ENCODE data around the gene ENPEP. TPM values are rescaled to one million over a fixed set of nuclear protein-coding genes. Genes with fewer than 3 reads are reported as not detected.
"Not testable (repeated sequence)": the region's sequence is repeated elsewhere in the genome, so short reads cannot be mapped to it uniquely, and the experiment has no call there.

The ENPEP gene
- polyA plus RNA-seq (2011; rRNA removed) (0.14 and 0.33 TPM in 2 replicates), polyA minus RNA-seq (2011; rRNA and poly(A)+ RNA removed) (0.05 and 0.09 TPM in 2 replicates)

DNA sequence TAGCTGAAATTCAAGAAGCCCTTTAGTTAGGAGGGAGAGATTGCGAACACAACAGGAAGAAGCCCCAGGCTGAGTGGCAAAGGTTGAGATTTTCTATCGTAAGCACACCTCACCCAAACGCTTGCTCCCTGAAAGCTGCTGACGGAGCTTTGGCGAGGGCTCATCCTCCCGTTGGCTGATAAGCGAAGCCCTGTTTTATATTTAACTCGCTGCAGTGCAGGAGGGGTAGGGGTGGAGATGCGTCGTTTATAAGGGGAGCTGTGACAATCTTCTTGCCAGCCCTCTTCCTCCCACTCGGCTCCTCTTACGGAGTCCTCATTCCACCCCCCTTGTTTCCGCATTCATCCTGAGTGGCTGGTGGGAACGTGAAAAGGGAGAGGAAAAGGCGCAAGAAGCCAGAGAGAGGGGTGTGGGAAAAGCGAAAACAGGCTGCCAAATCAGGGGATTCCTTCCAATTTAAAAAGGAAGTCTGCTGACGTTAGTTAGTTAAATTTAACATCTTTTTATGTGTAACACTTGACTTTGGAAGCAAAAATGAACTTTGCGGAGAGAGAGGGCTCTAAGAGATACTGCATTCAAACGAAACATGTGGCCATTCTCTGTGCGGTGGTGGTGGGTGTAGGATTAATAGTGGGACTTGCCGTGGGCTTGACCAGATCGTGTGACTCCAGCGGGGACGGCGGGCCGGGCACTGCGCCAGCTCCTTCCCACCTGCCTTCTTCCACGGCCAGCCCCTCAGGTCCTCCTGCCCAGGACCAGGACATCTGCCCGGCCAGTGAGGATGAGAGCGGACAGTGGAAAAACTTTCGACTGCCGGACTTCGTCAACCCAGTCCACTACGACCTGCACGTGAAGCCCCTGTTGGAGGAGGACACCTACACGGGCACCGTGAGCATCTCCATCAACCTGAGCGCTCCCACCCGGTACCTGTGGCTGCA, at the start of gene ENPEP:
TSS of gene ENPEP (plus strand) at position 275 of the 938 bp plus-strand sequence. CDS start at position 535, 260 bp downstream.
- Histone ChIP-seq H3K27me3 (ENCODE audit: control insufficient read depth, insufficient read depth, low read length) (no peaks in the 10 kb centered on the region), H3K4me3 (ENCODE audit: low read depth, low read length) (peak within 1 kb of the TSS; percentile 53), H3K27ac (ENCODE audit: low read depth, low read length) (no peak within 1 kb of the TSS), H3K9me3 (ENCODE audit: control insufficient read depth, insufficient read depth, low read length) (no peaks in the 10 kb centered on the region)
- ChIA-PET POLR2A (no interaction called here), CTCF (interaction anchor here (0.7 to 1.8 kb wide), 2 partner anchors 33 to 35 kb away, joined by 3 to 6 read pairs; no protein-coding TSS in a partner anchor)
- no peak for DNase-seq (ENCODE audit: low read depth, low spot score)
- TF ChIP-seq, protein P1, sequence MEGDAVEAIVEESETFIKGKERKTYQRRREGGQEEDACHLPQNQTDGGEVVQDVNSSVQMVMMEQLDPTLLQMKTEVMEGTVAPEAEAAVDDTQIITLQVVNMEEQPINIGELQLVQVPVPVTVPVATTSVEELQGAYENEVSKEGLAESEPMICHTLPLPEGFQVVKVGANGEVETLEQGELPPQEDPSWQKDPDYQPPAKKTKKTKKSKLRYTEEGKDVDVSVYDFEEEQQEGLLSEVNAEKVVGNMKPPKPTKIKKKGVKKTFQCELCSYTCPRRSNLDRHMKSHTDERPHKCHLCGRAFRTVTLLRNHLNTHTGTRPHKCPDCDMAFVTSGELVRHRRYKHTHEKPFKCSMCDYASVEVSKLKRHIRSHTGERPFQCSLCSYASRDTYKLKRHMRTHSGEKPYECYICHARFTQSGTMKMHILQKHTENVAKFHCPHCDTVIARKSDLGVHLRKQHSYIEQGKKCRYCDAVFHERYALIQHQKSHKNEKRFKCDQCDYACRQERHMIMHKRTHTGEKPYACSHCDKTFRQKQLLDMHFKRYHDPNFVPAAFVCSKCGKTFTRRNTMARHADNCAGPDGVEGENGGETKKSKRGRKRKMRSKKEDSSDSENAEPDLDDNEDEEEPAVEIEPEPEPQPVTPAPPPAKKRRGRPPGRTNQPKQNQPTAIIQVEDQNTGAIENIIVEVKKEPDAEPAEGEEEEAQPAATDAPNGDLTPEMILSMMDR (IDR thresholded peaks at IDR 0.05; ENCODE audit: low read depth, low read length) = no peak

GRCh38 chr4:110431805-110432204, 44.1 kb upstream of the ENPEP start:
- H3K27me3 ChIP-seq (ENCODE audit: control insufficient read depth, insufficient read depth, low read length); H3K9me3 ChIP-seq (ENCODE audit: control insufficient read depth, insufficient read depth, low read length); H3K27ac ChIP-seq (ENCODE audit: low read depth, low read length); POLR2A ChIA-PET; H3K4me3 ChIP-seq (ENCODE audit: low read depth, low read length); CTCF ChIA-PET; DNase-seq (ENCODE audit: low read depth, low spot score): not testable (repeated sequence)

DNA sequence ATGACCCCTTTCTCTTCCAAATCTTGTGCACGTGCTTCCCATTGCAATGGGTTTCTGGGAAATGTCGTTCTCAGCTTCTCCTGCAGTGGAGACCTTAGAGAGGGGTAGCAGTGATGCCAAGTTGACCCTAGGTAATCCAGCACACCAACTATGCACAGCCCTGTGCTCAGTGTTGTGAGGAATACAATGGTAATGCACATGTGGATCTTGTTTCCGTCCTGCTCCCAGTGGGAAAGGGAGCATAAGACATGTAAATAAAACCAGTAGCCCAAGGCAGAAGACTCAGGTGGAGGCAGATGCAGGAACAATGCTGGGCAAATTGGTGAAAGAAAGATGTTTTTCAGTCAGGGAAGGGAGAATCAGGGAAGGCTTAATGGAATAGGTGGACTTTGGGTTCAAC, 38.7 kb upstream of the ENPEP start:
- POLR2A ChIA-PET; H3K27ac ChIP-seq (ENCODE audit: low read depth, low read length); CTCF ChIA-PET; DNase-seq (ENCODE audit: low read depth, low spot score); H3K27me3 ChIP-seq (ENCODE audit: control insufficient read depth, insufficient read depth, low read length); H3K4me3 ChIP-seq (ENCODE audit: low read depth, low read length); H3K9me3 ChIP-seq (ENCODE audit: control insufficient read depth, insufficient read depth, low read length): not testable (repeated sequence)

DNA sequence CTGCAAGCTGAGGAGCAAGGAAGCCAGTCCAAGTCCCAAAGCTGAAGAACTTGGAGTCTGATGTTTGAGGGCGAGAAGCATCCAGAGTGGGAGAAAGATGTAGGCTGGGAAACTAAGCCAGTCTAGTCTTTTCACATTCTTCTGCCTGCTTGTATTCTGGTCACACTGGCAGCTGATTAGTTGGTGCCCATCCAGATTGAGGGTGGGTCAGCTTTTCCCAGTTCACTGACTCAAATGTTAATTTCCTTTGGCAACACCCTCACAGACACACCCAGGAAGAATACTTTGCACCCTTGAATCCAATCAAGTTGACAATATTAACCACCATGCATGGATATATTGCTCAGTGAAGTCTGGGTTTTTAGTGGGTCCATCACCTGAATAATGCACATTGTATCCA, 36.7 kb upstream of the ENPEP start:
- DNase-seq (ENCODE audit: low read depth, low spot score); CTCF ChIA-PET; H3K9me3 ChIP-seq (ENCODE audit: control insufficient read depth, insufficient read depth, low read length); POLR2A ChIA-PET; H3K27me3 ChIP-seq (ENCODE audit: control insufficient read depth, insufficient read depth, low read length); H3K27ac ChIP-seq (ENCODE audit: low read depth, low read length); H3K4me3 ChIP-seq (ENCODE audit: low read depth, low read length): not testable (repeated sequence)

GRCh38 chr4:110442309-110442708, 33.6 kb upstream of the ENPEP start:
- no peak for DNase-seq (ENCODE audit: low read depth, low spot score)
- H3K9me3 ChIP-seq (ENCODE audit: control insufficient read depth, insufficient read depth, low read length) = no peaks in the 10 kb centered on the region
- POLR2A ChIA-PET = no interaction called here
- H3K27ac ChIP-seq (ENCODE audit: low read depth, low read length) = no peak overlapping the region
- H3K4me3 ChIP-seq (ENCODE audit: low read depth, low read length) = no peak overlapping the region
- H3K27me3 ChIP-seq (ENCODE audit: control insufficient read depth, insufficient read depth, low read length) = no peaks in the 10 kb centered on the region
- CTCF ChIA-PET = no interaction called here
- TF ChIP-seq, protein P1 (IDR thresholded peaks at IDR 0.05; ENCODE audit: low read depth, low read length) = no peak

- POLR2A ChIA-PET = no interaction called here
- H3K27ac ChIP-seq (ENCODE audit: low read depth, low read length) = no peak overlapping the region
- CTCF ChIA-PET = no interaction called here
These were observed 33.2 kb upstream of the ENPEP start for GRCh38 chr4:110442788-110443187.

More at GRCh38 chr4:110442788-110443187, 33.2 kb upstream of the ENPEP start:
- Histone ChIP-seq H3K4me3 (ENCODE audit: low read depth, low read length) (no peak overlapping the region), H3K27me3 (ENCODE audit: control insufficient read depth, insufficient read depth, low read length) (no peaks in the 10 kb centered on the region), H3K9me3 (ENCODE audit: control insufficient read depth, insufficient read depth, low read length) (no peaks in the 10 kb centered on the region)
- no peak for DNase-seq (ENCODE audit: low read depth, low spot score)
- TF ChIP-seq, protein P1 (IDR thresholded peaks at IDR 0.05; ENCODE audit: low read depth, low read length) = no peak

Measured in AG04450 (cell line).